ENCODE results near the gene NUTM1. TPM values are rescaled to one million over a fixed set of nuclear protein-coding genes. Genes with fewer than 3 reads are reported as not detected.

NUTM1 gene
- not detected for total RNA-seq

GRCh38 chr15:34342737-34343575, at the start of gene NUTM1, which contains the start of gene NOP10:
Gene NUTM1 (plus strand): TSS chr15:34343315. CDS start chr15:34343697, 382 bp downstream.
Gene NOP10 (minus strand): TSS chr15:34343136. CDS start chr15:34343073, 63 bp downstream.
- Histone ChIP-seq H3K4me1 (no peaks in the 10 kb centered on the region), H3K36me3 (no peaks in the 10 kb centered on the region), H3K27ac (peak within 1 kb of the TSS; percentile 88 to 90), H3K27me3 (no peaks in the 10 kb centered on the region), H3K9me3 (no peaks in the 10 kb centered on the region), H3K4me3 (peak within 1 kb of the TSS; percentile 63 to 84 (median 80))
- peak; percentile 82 to 92 for DNase-seq (ENCODE audit: low spot score in 2 of 2)
- peak; percentile 96 to 99 (median 96) for TF ChIP-seq CTCF (IDR thresholded peaks at IDR 0.05)
- TF ChIP-seq POLR2A (IDR thresholded peaks at IDR 0.05): peak; percentile 54
- TF ChIP-seq POLR2AphosphoS5 (IDR thresholded peaks at IDR 0.05): peak; percentile 85 to 94 (median 94)
- intact Hi-C loops (cut with DNase I; ENCODE audit: low total_unique reads): no loop called here

- intact Hi-C loops (cut with DNase I; ENCODE audit: low total_unique reads): no loop called here
- H3K27ac ChIP-seq: no peak overlapping the region
- no peak overlapping the region for H3K4me3 ChIP-seq
- H3K9me3 ChIP-seq: no peaks in the 10 kb centered on the region
- TF ChIP-seq CTCF (IDR thresholded peaks at IDR 0.05) (no peak), POLR2A (IDR thresholded peaks at IDR 0.05) (no peak), POLR2AphosphoS5 (IDR thresholded peaks at IDR 0.05) (no peak)
- H3K36me3 ChIP-seq: no peaks in the 10 kb centered on the region
- H3K27me3 ChIP-seq: no peaks in the 10 kb centered on the region
- no peaks in the 10 kb centered on the region for H3K4me1 ChIP-seq
- no peak for DNase-seq (ENCODE audit: low spot score in 2 of 2)
These were observed 46.1 kb upstream of the NUTM1 start for GRCh38 chr15:34297059-34297458.

GRCh38 chr15:34301058-34301457, 42.1 kb upstream of the NUTM1 start:
- Histone ChIP-seq H3K4me3 (no peak overlapping the region), H3K36me3 (no peaks in the 10 kb centered on the region), H3K27me3 (no peaks in the 10 kb centered on the region), H3K9me3 (no peaks in the 10 kb centered on the region), H3K4me1 (no peaks in the 10 kb centered on the region), H3K27ac (no peak overlapping the region)
- TF ChIP-seq POLR2AphosphoS5 (IDR thresholded peaks at IDR 0.05) (no peak), POLR2A (IDR thresholded peaks at IDR 0.05) (no peak), CTCF (IDR thresholded peaks at IDR 0.05) (no peak)
- DNase-seq (ENCODE audit: low spot score in 2 of 2): no peak
- intact Hi-C loops (cut with DNase I; ENCODE audit: low total_unique reads): no loop called here

GRCh38 chr15:34304613-34305012, 38.5 kb upstream of the NUTM1 start:
- no peaks in the 10 kb centered on the region for H3K9me3 ChIP-seq
- TF ChIP-seq CTCF (IDR thresholded peaks at IDR 0.05): no peak
- no peak for TF ChIP-seq POLR2AphosphoS5 (IDR thresholded peaks at IDR 0.05)
- no peak for TF ChIP-seq POLR2A (IDR thresholded peaks at IDR 0.05)

GRCh38 chr15:34311563-34311962, 31.6 kb upstream of the NUTM1 start:
- no peak for DNase-seq (ENCODE audit: low spot score in 2 of 2)
- Histone ChIP-seq H3K4me3 (no peak overlapping the region), H3K9me3 (no peaks in the 10 kb centered on the region), H3K36me3 (no peaks in the 10 kb centered on the region), H3K27ac (no peak overlapping the region), H3K4me1 (no peaks in the 10 kb centered on the region), H3K27me3 (no peaks in the 10 kb centered on the region)
- TF ChIP-seq POLR2A (IDR thresholded peaks at IDR 0.05) (no peak), CTCF (IDR thresholded peaks at IDR 0.05) (no peak), POLR2AphosphoS5 (IDR thresholded peaks at IDR 0.05) (no peak)
- intact Hi-C loops (cut with DNase I; ENCODE audit: low total_unique reads): no loop called here

More at GRCh38 chr15:34304613-34305012, 38.5 kb upstream of the NUTM1 start:
- no peak for DNase-seq (ENCODE audit: low spot score in 2 of 2)
- H3K4me1 ChIP-seq: no peaks in the 10 kb centered on the region
- no peak overlapping the region for H3K4me3 ChIP-seq
- no peak overlapping the region for H3K27ac ChIP-seq
- no peaks in the 10 kb centered on the region for H3K27me3 ChIP-seq
- no peaks in the 10 kb centered on the region for H3K36me3 ChIP-seq
- intact Hi-C loops (cut with DNase I; ENCODE audit: low total_unique reads): no loop called here
